Effector memory CD4-positive, alpha-beta T cell (primary cell): ENCODE measurements around the gene APIP.

Experiments
- DNase-seq, 3 donors: peaks; one replicate each; pipeline ENCODE4 v3.0.0-alpha.2; 2020
- H3K27ac ChIP-seq: 2 replicates; pipeline ENCODE4 v1.7.0; 2013; ENCODE audit warnings: mild to moderate bottlenecking, low read length, moderate library complexity; ENCODE audit not compliant: insufficient read depth, poor library complexity, severe bottlenecking
- H3K27me3 ChIP-seq: replicated peaks from 2 replicates; pipeline ENCODE4 v1.7.0; 2013; ENCODE audit warnings: mild to moderate bottlenecking, low read length; ENCODE audit not compliant: insufficient read depth, control insufficient read depth, poor library complexity, severe bottlenecking
- H3K36me3 ChIP-seq: 2 replicates; pipeline ENCODE4 v1.7.0; 2013; ENCODE audit warnings: mild to moderate bottlenecking, low read length, moderate library complexity; ENCODE audit not compliant: control insufficient read depth, insufficient read depth
- H3K4me1 ChIP-seq: 2 replicates; pipeline ENCODE4 v1.7.0; 2013; ENCODE audit warnings: low read length, mild to moderate bottlenecking; ENCODE audit not compliant: control insufficient read depth, insufficient read depth, poor library complexity, severe bottlenecking
- H3K4me3 ChIP-seq: 2 replicates; pipeline ENCODE4 v1.7.0; 2013; ENCODE audit warnings: low read length, low read depth, mild to moderate bottlenecking; ENCODE audit not compliant: insufficient read depth, poor library complexity, severe bottlenecking
- H3K9me3 ChIP-seq: 2 replicates; pipeline ENCODE4 v1.7.0; 2013; ENCODE audit warnings: mild to moderate bottlenecking, low read length, moderate library complexity; ENCODE audit not compliant: control insufficient read depth

The APIP gene

DNA sequence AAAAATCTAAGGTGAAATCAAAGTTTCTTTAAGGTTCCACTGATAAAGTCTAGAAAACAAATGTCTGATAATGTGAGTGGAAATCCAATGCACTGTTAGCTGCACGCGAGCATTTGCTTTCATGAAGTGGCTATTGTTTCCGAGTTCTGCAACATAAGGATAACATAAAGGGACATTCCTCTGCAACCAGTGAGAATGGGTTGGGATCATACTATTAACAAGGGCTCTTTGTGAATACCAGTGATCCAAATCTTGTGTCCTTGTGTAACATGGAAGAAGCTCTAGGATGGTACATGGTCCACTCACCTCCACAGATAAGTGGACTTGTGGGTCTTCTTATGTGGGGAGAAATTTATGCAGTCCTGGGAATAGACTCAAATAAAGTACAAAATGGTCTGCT is 24.6 kb downstream of the APIP start:
- Histone ChIP-seq H3K9me3 (no peaks in the 10 kb centered on the region), H3K36me3 (no peaks in the 10 kb centered on the region), H3K4me1 (no peaks in the 10 kb centered on the region), H3K27ac (no peak overlapping the region), H3K4me3 (no peak overlapping the region), H3K27me3 (no peaks in the 10 kb centered on the region)
- no peak for DNase-seq

DNA sequence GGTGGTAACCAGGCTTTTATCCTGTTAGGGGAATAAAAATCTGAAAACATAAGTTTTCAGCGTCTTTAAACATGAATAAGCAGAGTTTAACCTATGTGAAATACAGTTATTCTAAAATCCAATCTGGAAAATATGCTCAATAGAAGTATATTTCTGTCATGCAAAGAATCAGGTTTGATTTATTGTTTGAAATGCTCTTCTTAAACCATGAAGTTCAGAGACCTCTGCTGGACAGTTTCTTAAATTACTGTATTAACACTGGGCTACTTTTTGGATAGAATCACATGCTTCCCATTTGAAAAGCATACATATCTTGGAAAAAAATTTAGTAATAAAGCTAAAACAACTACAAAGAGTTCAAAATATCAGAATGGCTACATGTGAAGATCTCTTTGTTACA is 25.4 kb downstream of the APIP start:
- Histone ChIP-seq H3K9me3 (no peaks in the 10 kb centered on the region), H3K4me3 (no peak overlapping the region), H3K27ac (no peak overlapping the region), H3K36me3 (no peaks in the 10 kb centered on the region), H3K4me1 (no peaks in the 10 kb centered on the region), H3K27me3 (no peaks in the 10 kb centered on the region)
- DNase-seq = no peak

DNA sequence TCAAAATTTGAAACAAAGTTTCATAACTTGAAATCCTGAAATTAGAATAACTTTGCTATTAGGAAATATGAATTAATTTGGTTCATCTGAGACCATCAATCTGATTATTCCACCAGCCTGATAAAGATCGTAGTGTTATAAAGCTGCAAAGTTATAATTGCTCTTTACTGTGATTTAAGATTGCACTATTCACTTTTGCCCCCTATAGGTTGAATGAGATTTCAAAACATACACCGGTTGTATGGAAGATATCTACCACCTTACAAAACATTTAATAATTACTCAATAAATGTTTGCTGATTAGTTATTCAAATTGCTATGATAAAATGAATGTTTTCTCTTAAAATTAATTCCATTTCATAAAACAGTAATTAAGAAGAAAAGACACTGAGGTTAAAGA is 26.1 kb downstream of the APIP start:
- no peak for DNase-seq
- Histone ChIP-seq H3K27ac (no peak overlapping the region), H3K9me3 (no peaks in the 10 kb centered on the region), H3K27me3 (no peaks in the 10 kb centered on the region), H3K4me3 (no peak overlapping the region), H3K4me1 (no peaks in the 10 kb centered on the region), H3K36me3 (no peaks in the 10 kb centered on the region)

DNA sequence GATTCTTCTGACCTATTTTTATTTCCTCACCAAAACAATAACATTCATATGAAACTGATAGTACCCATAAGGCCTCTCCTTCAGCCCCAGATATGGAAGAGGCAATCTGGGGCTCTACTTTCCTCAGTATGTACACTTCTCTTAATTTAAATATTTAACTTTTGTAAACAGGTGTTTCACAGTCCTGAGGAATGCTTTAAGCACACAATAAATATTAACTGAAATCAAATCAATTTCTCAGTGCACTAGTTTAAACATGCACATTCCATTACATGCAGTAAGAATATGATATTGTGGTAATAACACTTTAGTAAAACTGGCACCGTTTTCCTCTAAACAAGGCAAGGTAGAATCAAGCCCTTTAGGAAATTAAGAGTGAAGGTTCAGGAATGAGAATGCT is 28.9 kb downstream of the APIP start:
- Histone ChIP-seq H3K9me3 (no peaks in the 10 kb centered on the region), H3K4me3 (no peak overlapping the region), H3K27me3 (no peaks in the 10 kb centered on the region), H3K4me1 (no peaks in the 10 kb centered on the region), H3K36me3 (no peaks in the 10 kb centered on the region), H3K27ac (no peak overlapping the region)
- no peak for DNase-seq

DNA sequence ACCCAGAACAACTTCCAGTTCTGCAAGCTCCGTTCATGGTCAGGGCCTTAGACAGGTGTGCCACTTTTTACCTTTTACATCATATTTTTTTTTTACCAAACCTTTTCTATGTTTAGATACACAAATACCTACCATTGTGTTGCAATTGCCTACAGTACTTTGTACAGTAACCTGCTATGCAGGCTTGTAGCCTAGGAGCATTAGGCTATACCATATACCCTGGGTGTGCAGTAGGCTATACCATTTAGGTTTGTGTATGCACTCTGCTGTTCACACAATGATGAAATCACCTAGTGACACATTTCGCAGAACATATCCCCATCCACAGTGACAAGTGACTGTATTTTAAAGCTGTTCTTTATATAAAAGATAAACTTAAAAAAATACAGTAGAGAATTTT is 29.6 kb downstream of the APIP start:
- Histone ChIP-seq H3K9me3 (no peaks in the 10 kb centered on the region), H3K27me3 (no peaks in the 10 kb centered on the region), H3K4me3 (no peak overlapping the region), H3K36me3 (no peaks in the 10 kb centered on the region), H3K4me1 (no peaks in the 10 kb centered on the region), H3K27ac (no peak overlapping the region)
- DNase-seq = no peak

DNA sequence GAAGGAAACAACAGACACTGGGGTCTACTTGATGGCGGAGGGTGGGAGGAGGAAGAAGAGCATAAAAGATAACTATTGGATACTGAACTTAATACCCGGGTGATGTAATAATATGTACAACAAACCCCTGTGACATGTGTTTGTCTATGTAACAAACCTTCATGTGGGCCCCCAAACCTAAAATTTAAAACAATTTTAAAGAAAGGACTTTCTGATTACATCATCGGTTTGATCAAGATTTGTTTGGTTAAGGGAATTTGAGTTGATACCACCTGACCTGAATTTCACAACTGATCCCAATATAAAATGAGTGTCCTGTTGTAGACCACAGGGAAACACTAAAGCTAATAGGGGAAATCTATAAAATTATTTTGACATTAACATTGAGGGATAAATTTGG is 34.3 kb downstream of the APIP start:
- H3K9me3 ChIP-seq = no peaks in the 10 kb centered on the region
- no peaks in the 10 kb centered on the region for H3K36me3 ChIP-seq
- no peaks in the 10 kb centered on the region for H3K27me3 ChIP-seq
- DNase-seq = no peak
- H3K4me1 ChIP-seq = no peaks in the 10 kb centered on the region
- H3K27ac ChIP-seq = no peak overlapping the region
- H3K4me3 ChIP-seq = no peak overlapping the region

DNA sequence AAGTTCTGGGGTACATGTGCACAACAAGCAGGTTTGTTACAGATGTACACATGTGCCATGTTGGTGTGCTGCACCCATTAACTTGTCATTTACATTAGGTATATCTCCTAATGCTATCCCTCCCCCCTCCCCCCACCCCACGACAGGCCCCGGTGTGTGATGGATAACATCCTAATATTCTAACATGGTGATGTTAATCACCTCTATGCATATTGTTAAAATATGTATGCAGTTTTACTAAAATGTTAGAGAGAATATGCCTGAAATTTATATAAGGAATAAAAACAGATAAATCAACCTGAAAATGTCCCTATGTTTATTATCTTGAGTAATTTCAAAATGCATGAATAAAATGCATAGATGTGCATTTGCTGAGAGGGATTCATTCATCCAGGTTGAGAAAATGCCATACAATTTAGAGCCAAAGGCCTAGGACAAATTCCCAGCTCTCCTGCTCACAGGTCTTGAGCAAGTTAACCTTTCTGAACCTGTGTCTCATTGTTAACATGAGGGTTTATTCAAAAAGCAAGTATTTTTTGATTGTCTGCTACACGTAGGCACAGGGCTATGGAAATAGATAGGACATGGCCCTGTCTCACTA is 38.7 kb downstream of the APIP start:
- no peaks in the 10 kb centered on the region for H3K27me3 ChIP-seq
- no peak for DNase-seq
- H3K4me1 ChIP-seq = no peaks in the 10 kb centered on the region
- H3K9me3 ChIP-seq = no peaks in the 10 kb centered on the region
- H3K36me3 ChIP-seq = no peaks in the 10 kb centered on the region
- no peak overlapping the region for H3K4me3 ChIP-seq
- H3K27ac ChIP-seq = no peak overlapping the region

DNA sequence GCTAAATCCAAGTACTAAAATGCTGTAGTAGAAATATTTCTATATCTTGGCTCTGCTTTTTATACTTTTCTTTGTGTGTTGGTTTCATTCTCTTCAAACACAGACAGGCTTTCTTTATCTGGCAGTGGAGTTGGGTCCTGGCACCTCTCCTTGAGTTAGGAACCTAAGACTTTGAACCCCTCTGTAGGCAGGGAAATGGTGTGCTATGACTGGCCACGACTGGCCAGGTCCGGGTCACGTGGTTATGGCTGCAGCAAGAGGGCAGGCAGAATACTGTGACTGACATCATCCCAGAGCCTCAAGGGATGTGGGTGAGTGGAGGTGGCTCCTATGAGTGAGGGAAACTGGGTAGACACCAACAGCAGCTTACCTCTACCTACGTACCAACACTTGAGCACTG is 42.0 kb downstream of the APIP start:
- no peaks in the 10 kb centered on the region for H3K9me3 ChIP-seq
- H3K4me1 ChIP-seq = no peaks in the 10 kb centered on the region
- DNase-seq = no peak
- no peaks in the 10 kb centered on the region for H3K36me3 ChIP-seq
- H3K27me3 ChIP-seq = no peaks in the 10 kb centered on the region
- H3K27ac ChIP-seq = no peak overlapping the region
- H3K4me3 ChIP-seq = no peak overlapping the region

DNA sequence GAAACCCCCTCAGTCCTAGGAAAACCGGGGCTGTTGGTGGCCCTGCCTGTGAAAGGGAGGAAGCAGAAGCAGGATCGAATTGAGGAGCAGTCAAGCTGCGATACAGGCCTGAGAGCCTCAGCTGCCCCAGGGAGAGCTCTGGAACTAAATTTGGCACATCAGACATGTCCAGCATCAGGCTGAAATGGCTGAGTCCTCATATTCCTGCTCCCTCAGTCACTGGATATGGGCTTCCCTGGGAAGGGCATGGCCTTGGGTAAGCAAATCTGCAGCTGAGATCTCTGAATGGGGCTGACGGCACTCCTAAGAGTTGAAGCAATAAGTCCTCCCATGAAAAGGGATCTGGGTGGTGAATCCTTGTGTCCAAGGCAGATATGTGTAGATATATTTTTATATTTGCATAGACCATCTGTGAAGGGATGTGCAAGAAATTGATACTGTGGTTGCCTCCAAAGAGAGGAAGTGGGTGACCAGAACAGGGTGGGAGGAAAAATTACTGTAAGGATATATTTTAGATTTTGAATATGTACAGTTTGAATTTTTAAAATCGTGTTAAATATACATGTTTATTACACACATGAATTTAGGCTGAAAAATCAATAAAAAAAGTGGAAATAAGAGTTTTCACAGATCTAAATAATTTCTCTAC is 45.5 kb downstream of the APIP start:
- H3K27me3 ChIP-seq = no peaks in the 10 kb centered on the region
- H3K27ac ChIP-seq = no peak overlapping the region
- no peaks in the 10 kb centered on the region for H3K36me3 ChIP-seq
- H3K4me3 ChIP-seq = no peak overlapping the region
- no peaks in the 10 kb centered on the region for H3K4me1 ChIP-seq
- H3K9me3 ChIP-seq = no peaks in the 10 kb centered on the region
- no peak for DNase-seq

DNA sequence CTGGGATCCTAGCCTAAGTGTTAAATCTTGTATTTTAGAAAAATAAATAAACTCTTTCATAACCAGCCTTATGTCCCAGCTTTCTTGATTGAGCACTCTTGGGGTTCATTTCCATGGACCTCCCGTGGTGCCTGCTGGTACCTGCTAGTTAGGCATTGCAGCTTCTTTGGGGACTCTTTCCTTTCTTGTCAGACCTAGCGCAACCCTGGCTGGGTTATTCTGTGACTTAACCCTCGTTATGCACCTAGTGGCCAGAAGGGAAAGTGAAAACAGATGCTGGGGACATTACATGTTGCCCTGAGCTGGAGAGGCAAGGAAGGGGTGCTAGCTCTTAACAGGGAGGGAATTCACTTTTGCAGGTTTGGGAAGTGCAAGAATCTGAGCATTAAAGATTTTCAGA is 46.8 kb downstream of the APIP start:
- H3K36me3 ChIP-seq = no peaks in the 10 kb centered on the region
- H3K4me1 ChIP-seq = no peaks in the 10 kb centered on the region
- H3K27me3 ChIP-seq = no peaks in the 10 kb centered on the region
- no peak overlapping the region for H3K27ac ChIP-seq
- no peak overlapping the region for H3K4me3 ChIP-seq
- no peaks in the 10 kb centered on the region for H3K9me3 ChIP-seq
- no peak for DNase-seq
